Hematopoietic multipotent progenitor cell treated with erythropoietin and hydrocortisone succinate and interleukin-3 and kit ligand, for 17 days (in vitro differentiated cells): ENCODE measurements around the gene ASPA.
"Not testable (repeated sequence)": the region's sequence is repeated elsewhere in the genome, so short reads cannot be mapped to it uniquely, and the experiment has no call there.

ENCODE experiments used
- DNase-seq: peaks from one replicate; pipeline ENCODE4 v3.0.0-alpha.2; 2015; ENCODE audit warnings: low spot score

Gene ASPA

DNA sequence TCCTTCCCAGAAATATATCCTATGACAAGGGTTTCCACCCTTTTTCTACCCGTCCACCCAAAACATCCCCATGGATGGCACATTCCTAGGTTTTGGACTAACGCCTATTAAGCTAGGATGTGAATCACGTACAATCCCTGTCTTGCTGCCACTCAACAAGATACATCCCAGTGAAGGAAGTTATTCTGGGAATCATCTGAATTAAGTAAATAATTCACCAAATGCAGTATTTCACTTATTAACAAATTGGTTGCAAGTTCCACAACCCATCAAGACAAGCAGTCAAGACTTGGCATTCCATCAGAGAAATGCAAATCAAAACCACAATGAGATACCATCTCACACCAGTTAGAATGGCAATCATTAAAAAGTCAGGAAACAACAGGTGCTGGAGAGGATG, 32.1 kb downstream of the ASPA start:
- DNase-seq, result no peak

DNA sequence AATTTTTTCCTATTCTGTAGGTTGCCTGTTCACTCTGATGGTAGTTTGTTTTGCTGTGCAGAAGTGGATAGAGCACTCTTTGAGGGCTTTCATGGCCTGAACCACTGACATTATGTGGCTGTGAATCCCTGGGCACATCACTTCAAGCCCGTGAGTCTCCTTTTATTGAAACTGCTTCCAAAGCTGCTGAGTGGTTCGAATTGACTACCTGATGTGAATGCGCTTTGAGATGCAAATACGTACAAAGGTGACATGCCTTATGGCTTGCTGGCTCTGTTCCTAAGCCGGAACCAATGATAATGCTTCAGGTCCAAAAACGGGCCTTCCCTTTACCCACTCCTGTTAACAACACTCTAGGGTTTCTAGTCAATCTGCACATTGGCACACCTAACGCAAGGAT, 34.3 kb downstream of the ASPA start:
- no peak for DNase-seq

DNA sequence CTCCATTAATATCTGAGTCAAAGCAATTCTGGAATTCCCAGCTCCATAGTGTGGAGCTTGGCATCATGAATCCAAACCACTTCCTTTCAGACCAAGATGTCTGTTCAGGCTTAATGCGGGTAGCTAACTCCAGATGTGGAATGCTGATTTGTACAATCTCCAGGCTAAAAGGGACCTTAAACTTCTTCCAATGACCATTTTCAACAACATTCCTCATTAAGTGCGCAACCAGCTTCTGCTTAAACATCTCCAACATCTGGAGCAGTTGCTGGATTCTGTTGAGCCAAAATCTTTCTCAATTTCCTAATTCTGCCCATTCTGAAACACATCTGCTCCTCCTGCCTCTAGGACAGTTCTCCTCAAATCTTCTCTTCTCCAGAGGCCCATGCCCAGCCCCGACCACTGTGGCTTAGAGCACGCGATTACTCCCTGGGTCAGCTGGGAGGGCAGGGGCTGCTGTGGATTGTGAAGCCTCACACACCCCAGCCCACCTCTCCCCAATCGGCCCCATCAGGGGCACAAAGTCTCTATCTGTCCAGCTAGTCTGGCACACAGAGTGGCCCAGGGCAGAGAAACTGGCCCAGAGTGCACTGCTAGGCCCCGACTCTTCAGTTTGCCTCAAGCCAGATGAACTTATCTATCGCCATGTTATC, 36.2 kb downstream of the ASPA start:
- DNase-seq, result no peak

DNA sequence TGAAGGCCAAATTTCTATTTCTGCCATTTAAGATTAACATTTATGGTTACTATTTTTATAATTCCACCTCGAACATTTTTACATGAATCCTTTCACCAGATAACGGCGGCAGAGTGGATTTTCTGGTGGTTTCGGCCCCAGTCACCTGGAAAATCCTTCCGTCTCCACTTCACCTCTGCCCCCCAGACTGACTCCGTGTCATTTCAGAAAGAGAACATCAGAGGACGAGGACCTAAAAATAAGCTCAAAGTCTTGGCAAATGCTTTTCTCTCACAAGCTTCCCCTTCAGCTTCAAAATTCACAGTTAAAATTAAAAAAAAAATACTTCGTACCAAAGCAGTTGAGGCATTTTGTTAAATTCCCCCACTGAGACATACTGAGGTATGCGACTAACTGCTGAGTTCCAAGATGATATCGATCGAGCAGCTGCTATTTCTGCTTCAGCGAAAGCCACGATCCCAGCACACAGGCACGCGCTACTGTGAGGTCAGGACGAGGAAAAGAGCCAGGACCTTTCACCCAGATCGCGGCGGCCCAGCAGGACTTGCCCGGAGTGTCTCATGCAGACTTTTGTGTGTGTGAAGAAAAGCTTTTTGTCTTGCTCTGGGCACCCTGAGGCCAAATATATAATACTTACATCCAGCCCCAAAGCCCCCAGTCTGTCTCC, 36.8 kb downstream of the ASPA start:
- DNase-seq, result no peak

DNA sequence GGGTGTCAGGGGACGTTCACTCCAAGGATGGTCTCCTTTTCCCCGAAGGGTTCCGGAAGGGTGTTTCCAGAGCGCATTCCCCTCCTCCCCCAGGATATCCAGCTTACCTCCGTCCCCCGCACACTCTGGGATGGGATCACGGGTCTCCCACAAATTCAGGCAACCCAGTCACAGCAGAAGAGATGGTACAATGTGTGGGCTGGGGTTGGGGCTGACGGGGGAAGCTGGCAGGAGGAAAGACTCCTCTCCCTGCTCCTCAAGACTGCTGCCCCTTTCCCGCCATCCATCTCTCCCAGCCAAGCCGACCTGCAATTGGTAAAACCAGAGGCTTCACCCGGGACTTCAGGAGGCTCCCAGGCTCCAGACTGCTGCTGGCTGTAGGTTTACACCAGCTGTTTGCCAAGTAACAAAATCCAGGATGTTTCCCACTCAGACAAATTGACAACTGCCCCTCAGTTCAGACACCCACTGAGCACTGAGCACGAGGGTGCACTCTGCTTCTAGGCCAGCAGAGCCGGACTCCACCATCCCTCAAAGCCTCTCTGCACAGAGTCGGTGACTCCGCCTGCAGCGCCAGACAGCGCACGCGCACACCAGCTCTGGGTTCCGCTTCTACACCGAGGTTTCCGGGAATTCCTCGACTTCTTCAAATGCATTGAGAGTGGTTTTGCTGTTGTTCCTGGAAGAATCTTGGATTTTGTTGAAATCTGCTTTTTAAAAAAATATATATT, 37.7 kb downstream of the ASPA start:
- DNase-seq, result no peak

DNA sequence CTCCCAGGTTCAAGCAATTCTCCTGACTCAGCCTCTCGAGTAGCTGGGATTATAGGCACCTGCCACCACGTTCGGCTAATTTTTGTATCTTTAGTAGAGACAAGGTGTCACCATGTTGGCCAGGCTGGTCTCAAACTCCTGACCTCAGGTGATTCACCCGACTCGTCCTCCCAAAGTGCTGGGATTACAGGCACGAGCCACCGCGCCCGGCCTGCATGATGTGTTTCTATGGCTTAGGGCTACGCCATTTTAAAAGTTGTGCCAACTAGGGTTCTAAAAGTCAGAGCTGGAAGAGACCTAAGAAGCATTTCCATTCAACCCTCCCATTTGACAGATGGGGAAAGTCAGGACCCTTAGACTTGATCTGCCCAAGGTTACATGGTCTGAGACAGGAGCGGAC, 38.4 kb downstream of the ASPA start:
- DNase-seq, result not testable (repeated sequence)

DNA sequence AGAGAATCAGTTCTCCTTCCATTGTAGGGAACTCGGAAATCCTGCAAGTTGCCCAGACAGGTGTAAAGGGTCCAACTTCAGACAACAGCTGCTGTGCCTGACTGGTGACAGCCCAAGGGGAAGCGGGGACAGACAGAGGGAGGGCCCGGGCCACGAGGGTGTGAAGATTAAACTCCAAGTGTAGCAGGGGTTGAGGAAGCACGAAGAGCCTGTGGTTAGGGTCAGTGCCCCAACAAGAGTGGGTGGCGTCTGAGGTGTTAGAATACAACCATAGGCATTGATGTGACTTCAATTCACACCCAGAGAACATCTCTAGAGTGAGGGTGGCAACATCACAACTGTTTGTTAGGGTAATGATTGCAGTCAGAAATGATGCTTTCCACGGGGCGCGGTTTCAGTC, 39.1 kb downstream of the ASPA start:
- no peak for DNase-seq

DNA sequence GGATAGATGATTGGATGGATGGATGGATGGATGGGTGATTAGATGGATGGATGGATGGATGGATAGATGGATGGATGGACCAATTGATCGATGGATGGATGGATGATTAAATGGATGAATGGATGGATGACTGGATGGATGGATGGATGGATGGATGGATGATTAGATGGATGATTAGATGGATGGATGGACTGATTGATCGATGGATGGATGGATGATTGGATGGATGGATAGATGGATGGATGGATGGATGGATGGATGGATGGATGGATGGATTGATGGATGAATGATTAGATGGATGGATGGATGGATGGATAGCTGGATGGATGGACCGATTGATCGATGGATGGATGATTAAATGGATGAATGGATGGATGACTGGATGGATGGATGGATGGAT, 43.7 kb downstream of the ASPA start:
- not testable (repeated sequence) for DNase-seq

DNA sequence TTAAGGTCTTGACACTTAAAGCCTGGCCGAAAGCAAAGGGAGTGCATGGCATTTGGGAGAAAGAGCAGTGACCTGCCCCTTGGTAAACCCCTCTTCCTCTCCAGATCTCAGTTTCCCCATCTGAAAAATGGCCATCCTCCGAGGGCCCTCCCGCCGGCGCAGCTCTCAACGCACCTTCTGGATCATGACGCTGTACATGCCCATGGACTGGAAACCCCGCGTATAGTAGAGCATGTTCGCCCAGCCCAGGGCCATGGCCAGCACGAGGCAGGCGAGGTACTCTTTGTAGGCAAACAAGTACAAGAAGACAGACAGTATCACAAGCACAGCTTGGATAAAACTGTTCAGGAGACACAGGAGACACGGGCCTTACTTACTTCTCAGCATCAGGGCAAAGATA, 48.2 kb downstream of the ASPA start:
- DNase-seq, result no peak

DNA sequence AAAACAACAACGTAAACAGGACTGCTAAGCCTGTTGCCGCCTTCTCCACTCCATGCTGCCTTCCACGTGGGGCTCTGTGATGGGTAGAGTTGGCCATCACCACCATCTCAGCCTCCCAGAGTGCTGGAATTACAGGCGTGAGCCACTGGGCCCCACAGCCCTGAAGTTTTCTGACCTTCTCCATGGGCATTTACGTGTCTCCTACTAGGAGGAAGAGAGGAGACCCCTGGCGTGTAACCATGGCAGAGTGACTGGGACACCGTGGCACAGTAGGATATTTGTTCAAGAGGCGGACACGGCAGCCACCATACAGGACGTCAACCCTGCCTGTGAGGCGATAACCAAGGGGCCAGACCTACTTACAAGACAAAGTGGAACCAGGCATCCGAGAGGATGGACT, 50.7 kb downstream of the ASPA start:
- DNase-seq, result no peak

DNA sequence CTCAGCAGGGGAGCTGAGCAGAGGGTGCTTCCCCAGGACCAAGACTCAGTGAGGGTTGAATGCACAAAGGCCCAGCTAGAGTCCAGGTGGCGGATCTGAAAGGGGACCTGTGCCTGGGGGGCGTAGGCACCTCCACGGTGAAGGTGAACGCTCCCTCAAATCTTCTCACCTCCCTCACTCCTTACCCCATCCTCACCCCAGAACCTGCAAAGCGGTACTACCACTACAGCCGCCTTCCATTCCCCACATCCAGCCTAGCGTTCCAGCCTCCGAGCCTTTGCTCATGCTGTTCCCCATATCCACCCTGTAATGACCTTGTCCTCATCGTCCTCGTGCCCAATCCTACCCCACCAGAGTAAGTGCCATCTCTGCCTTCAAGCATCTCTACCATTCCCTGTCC, 51.2 kb downstream of the ASPA start:
- DNase-seq, result no peak

DNA sequence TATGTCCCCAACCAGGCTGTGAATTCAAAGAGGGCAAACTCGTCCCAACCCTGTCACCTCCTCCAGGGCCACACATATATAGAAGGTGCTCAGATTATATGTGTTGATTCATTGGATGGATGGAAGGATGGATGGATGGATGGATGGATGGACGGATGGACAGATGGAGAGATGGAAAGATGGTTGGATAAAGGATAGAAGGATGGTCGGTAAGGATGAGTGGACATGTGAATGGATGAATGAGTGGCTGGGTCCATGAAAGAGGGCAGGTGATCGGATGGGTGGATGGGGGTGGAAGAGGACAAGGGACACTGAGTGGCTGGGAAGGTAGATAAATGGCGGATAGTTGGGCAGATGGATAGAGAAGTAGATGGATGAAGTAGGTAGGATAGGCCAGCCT, 51.7 kb downstream of the ASPA start:
- no peak for DNase-seq

DNA sequence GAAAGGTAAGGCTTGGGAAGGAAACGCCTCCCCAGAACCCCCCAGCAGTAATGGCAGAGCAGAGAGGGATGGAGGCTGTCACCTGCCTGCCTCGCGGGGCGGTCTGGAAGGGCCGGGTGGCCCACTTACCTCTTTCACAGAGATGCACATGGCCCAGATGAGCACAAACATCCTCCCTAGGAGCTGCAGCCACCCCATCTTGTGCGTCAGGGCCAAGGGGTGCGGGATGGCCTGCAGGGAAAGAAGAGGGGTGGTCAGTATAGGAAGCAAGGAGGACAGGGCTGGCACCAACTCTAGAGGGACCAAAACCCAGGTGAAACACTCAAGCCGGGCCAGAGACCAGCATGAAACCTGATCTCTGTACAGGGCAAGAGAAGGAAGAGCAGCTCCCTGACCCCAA, 52.1 kb downstream of the ASPA start:
- no peak for DNase-seq

DNA sequence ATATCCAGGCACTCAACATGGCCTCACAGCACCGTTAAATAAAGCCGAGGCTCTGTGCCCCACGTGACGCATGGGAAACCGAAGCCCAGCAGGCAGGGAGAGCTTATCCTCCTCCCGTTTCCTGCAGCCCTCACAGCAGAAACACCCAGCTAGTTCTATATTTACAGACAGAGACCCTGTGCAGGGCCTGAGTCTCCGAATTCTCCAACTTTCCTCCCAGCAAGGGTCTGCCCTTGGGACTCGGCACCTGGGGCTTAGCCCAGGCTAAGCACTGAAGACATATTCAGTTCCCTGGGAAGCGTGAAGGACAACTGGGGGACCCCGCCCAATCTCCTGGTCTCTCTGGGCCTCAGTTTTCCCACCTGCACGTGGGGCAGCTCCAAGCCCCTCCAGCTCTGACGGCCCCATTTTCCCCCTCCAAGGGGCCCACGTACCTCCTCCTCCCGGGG, 52.6 kb downstream of the ASPA start:
- DNase-seq, result no peak

DNA sequence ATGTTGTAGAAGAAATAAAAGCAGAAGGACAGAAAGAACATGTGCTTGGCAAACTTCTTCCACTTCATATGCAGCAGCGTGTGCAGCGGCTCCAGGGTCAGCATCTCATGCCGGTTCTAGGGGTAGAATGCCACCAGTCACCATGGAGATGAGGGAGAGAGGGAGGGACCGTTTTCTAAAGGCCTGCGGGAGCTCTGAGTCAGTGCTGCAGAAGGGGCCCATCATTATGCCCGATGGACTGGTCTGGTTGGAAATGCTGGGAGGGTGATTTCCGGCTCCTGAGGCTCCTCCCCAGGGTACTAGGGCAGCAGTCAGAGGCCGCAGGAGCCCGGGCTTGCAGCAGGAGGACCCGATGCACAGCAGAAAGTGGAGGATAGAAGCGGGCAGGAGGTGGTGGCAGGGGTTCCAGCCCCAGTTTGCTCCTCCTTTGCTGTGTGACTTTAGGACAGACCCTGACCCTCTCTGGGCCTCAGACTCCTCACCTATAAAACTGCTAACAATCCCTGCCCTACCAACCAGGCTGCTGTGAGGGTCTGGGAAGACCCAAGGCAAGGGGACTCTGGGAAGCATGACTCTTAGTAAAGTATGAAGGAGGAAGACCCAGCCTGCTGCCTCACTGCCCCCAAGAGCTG, 53.2 kb downstream of the ASPA start:
- no peak for DNase-seq

DNA sequence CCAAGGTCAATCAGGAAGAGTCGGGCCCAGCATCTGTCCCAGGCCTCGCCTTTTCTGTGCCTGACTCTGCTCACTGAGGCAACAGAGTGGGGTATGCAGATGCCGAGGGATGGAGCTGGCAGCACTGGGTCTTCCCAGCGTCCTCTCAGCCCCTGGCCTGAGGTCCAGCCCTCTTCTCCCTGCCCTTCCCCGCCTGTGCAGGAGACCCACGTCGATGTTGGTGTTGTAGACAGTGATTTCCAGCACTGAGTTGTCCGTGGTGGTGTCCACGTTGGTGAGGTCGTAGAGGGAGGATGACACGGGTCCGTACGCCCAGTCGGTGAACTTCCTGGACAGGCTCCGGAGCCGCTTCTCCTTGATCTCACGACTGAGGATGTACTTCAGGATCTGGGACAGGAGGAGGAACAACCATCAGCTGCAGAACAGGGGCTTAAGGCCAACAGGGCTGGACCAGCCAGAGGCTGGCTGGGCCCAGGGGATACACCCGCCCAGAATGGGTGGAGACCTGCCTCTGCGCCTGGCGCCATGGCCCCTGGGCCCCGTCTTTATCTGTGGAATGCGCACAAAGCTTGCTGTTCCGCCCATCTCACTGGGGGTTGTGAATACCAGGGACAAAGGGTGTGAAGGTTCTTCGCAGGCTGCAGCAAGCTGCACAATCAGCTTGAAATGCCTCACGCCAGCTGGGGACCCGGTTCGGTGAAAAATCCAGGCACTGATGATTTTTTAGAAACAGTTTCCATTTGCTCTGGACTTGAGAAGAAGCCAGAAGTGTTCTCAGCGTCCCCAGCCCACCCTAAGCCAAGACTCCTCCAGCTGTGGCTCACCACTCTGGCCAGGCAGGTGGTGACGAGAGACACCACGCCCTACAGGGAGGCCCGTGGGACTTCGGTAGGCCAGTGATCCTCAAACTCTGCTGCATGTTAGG, 54.3 kb downstream of the ASPA start:
- no peak for DNase-seq

DNA sequence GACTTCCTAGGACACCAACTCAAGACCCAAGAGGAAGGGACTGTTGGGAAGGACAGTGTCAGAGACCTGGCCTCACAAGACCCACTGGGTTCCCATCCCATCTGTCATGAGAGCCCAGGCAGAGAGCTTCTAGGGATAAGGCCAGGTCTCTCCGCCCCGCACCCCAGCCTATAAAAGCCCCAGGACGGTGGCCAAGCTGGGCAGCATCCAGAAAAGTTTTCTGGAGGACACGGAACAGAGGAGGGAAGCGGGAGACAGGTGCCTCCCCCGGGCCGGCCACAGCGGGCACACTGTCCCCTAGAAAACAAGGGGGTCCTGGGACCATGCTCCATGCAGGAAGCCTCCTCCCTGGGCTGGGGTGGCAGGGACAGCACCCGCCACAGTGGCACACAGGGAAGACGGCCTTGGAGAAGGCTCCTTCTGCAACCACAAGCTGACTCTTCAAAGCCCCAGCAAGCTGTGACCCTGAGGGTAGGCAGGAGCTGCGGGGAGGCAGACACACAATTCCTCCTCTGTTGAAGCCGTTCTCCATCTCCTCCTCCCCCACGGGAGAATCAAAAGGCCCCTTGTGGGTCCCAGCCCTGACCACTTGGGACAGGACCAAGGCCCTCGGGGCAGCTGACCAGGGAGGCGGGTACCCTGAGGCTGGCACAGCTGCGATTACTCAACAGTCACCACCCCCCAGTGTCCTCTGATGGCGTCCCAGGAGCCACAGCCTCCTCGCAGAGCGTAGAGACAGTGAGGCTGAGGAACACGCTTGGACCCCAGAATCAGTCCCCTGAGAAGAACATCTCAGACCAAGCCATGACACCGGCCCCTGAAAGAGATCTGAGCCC, 55.7 kb downstream of the ASPA start:
- no peak for DNase-seq

DNA sequence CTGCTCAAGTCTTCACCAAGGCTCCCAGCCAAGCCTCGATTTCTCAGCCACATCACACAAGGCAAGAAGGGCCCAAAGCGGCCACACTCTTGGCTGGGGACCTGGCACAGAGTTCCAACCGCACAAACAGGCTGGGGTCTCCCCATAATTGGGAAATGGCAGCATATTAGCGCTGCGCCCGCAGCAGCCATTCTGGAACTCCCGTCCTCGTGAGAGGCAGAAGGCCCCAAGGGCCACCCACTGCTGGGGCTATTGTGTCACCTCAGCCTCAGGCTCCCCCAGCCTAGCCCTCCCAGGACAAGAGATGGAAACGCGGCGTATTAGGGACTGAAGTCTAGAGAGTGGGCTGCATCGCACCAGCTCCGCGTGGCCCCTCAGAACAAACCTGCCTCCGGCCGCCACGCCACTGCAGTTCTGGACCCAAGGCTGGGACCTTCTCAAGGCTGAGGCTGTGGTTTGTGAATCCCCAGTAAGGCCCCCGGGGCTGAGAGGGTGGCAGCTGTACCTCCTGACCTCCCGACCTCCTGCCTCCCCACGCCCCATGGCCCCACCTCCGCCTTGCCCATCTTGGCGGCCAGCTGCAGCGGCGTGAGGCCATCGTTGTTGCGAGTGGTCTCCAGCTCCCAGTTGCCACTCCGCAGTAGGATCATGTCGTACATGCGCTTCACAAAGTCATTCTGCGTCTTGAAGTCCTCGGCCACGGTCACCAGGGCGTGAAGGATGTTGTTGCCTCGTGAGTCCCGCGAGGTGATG, 56.5 kb downstream of the ASPA start:
- DNase-seq, result no peak

DNA sequence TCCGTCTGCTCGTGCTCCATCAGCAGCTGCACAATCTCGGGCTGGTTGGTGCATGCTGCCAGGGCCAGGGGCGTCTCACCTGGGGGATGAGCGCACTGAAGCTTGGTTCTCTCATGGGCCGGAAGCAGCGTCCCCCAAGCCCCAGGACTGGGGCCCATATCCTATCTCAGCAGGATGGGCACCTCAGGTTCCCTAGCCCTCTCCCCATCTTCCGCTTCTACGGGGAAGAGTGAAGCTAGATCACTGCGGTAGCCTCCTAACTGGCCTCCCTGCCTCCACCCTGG, 57.0 kb downstream of the ASPA start:
- no peak for DNase-seq

DNA sequence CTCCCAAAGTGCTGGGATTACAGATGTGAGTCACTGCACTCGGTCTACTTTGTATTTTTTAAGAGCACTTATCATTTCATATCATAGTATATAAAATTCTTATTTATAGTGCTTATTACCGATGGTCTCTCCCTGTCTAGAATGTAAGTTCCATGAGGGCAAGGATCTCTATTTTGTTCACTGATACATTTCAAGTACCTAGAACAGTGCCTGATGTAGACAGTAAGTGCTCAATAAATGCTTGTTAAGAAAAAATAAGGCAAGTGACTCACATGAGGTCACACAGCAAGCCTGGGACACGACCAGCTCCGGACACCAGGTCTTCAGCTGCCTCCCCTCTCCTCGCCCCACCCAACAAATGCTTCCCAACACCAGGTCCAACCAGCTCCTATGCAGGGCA, 58.0 kb downstream of the ASPA start:
- DNase-seq, result no peak

DNA sequence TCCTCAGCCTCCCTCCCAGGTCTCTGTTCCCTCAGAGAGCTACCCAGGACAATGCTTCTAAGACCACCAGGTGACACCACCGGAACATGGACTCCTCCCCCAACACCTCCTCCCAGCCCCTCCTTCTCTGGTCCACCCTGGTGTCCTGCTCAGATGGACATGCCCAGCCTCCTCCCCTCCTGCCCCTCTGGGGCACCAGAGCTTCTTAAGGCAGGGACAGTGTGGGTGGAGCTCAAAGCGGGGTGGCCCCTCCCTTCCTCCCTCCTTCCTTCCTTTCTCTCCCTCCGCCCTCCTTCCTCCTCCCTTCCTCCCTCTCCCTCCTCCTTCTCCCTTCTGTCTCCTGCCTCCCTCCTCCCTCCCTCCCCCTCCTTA, 59.1 kb downstream of the ASPA start:
- no peak for DNase-seq
